Occipital lobe (tissue), 2 donors: ENCODE measurements around the gene C13orf42. TPM values are rescaled to one million over a fixed set of nuclear protein-coding genes. Genes with fewer than 3 reads are reported as not detected.

Experiments used
- DNase-seq: peaks from one replicate; lab custom pipeline; 2025; lab: John Stamatoyannopoulos, UW
- total RNA-seq: library from RNA; depleted of rRNA; stranded (reverse); fragments of >200 nt; gene quantifications from one replicate; pipeline ENCODE4 v1.2.3, GENCODE V29; 2014

C13orf42 gene
- not detected for total RNA-seq

DNA sequence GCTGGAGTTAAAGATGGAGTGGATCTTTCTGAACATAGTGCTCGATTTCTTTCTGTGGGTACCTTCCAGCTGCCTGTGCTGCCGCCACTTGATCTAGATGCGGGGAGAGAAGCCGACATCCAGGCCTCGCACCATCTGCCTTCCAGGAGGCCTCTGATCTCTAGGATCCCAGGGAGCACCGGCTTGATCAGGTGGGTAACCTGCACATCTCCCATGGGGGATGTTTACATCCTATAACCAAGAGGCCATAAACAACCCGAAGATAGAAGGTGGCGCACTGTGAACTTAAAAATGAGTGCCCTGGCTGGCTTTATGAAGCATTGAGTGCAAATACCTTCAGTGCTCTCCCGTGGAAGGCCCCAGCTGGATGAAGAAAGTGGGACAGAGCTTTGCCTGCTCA lies at the start of gene C13orf42:
Gene C13orf42, minus strand, starts transcription at position 101 of the 400 bp plus-strand sequence. Its CDS starts 65 bp downstream, at position 36.
- DNase-seq = no peak

- DNase-seq = no peak
Measured at GRCh38 chr13:51158880-51159518, 47.9 kb upstream of the C13orf42 start.

DNA sequence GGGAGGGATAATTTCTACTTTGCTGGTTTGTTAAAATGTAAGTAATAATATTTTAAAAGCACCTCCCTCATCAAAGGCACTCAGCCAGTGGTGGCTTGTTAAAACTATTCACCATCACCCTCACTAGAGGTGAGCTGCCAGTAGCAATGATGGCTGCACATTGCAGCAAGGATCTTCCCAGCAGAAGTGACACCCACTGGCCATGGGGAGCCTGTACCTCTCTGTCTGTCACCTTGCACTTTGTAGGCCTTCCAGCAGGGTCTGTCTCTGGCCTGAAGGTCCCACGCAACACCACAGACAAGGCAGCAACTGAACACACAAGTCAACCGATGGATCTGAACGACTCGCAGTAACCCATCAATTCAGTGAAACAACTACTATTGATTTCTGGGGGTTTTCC lies 47.3 kb upstream of the C13orf42 start:
- DNase-seq = no peak

DNA sequence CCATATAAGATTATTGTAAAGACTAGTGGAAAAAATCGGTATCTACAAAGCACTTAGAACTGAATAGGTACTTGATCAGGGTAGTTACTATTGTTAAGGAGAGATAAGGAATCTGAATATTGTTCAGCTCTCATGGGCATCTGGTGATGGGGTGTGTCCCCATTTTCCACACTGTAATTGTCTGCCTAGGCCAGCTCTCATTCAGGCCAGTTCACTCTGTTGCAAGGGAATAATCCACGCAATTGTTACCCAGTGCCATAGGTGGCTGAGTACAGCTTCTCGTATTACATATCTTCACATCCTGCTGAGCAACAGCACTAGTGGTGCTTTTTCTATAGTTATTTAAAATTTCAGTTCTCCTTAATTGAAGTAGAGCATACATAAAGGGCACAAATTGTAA lies 45.6 kb upstream of the C13orf42 start:
- DNase-seq = no peak

DNA sequence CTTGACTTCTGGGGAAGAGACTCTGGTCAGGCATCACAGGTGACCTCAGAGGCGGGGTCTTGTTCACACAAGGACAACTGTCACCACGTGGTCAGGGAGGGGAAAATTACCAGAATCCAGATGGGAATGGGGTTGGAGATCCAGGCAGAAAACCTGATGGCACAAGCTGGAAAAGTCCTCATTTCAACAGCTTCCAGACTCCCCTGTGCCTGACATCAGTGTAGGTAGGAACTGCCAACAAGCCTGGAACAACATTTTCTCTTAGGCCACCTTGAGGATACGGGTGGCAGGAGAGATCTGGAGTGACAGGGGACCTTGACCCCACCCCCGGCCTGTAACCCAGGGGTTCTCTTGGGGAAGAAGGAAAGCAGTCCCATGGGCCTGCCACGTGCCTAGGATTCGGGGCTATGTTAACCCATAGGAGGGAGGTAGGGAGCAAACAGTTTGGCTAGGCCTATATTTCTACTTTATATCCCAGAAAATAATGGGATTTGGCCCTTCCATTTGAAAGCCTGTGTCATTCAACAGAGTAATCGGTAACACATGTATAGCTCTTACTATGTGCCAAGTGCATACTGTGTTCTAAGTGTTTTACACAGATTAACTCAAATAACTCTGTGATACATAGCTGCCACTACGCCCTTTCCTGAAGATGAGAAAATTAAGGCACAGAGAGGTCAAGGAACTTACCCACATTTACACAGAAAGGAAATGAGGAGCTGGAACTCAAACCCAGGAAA lies 44.9 kb upstream of the C13orf42 start:
- DNase-seq = no peak

- DNase-seq = no peak
Measured at GRCh38 chr13:51155161-51155560, 44.1 kb upstream of the C13orf42 start.

DNA sequence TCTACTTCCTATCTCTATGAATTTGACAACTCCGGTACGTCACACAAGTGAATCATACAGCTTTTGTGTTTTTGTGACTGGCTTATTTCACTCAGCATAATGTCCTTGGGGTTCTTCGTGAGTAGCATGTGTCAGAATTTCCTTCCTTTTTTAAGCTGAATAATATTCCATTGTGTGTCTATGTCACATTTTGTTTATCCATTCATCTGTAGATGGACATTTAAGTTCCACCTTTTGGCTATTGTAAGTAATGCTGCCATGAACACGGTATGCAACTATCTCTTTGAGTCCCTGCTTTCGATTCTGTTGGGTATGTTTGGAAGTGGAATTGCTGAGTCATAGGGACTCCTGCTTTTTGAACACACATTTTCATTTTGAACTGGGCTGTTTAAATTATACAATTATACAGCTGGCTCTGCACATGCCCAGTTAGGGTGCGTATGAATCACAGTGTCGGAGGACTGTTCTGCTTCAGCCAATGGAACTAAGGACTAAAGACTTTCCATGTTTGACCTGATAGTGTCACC lies 43.0 kb upstream of the C13orf42 start:
- peak; percentile 1 for DNase-seq

GRCh38 chr13:51153527-51153926 lies 42.5 kb upstream of the C13orf42 start:
- DNase-seq = no peak

GRCh38 chr13:51152701-51153100 lies 41.6 kb upstream of the C13orf42 start:
- DNase-seq = no peak

GRCh38 chr13:51151463-51151862 lies 40.4 kb upstream of the C13orf42 start:
- DNase-seq = no peak

DNA sequence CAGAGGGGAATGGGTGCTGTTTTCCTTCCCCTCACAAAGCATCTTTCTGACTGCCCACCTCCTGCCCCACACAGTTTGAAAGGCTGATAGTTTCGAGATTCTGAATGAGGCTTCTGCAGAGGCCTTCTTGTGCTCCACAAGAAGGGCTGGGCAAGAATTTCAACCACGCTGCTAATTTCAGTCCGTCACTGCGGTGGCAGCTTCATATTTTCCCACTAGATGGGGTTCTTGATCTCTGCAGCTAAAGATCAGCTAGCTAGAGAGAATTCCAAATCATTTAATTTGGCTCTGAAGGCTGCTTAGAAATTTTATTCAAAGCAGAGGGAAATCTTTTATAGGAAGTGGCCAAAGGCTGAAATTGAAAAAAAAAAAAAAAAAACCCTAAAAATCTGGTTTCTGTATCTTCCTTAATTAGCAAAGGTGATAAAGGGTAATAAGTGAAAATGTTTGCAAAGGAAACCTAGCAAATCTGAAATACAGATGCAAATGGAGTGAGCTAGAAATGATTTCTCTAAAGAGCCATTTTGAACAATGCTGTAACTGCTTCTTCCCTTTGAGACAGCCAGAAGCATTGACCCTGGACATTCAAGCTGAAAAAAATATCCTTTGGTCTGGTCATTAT lies 38.0 kb upstream of the C13orf42 start:
- peak; percentile 40 for DNase-seq

GRCh38 chr13:51148223-51148951 lies 37.3 kb upstream of the C13orf42 start:
- no peak for DNase-seq

- DNase-seq = no peak
Measured at GRCh38 chr13:51147732-51148131, 36.7 kb upstream of the C13orf42 start.

- DNase-seq = no peak
Measured at GRCh38 chr13:51146667-51147066, 35.6 kb upstream of the C13orf42 start.

DNA sequence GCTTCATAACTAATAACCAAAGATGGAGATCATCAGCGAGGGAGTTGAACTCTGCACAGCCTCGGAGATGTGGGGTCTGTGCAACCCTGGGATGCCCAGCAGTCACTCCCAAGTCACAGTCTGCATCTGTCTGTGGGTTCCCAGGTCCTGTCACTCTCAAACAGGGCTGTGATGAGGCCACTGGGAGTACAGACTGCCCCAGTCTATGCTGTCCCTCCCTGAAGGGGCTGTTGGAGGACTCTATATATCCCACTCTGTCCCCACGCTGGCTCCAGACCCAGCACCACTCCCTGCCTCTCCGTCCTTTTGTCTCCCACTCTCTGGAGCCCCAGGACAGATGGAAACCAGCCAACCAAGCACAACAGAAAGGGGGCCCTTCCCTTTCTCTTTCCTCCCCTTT lies 26.2 kb upstream of the C13orf42 start:
- no peak for DNase-seq

GRCh38 chr13:51136276-51136980 lies 25.4 kb upstream of the C13orf42 start:
- no peak for DNase-seq

GRCh38 chr13:51134763-51135365 lies 23.8 kb upstream of the C13orf42 start:
- DNase-seq = no peak

GRCh38 chr13:51130348-51130747 lies 19.3 kb upstream of the C13orf42 start:
- no peak for DNase-seq

DNA sequence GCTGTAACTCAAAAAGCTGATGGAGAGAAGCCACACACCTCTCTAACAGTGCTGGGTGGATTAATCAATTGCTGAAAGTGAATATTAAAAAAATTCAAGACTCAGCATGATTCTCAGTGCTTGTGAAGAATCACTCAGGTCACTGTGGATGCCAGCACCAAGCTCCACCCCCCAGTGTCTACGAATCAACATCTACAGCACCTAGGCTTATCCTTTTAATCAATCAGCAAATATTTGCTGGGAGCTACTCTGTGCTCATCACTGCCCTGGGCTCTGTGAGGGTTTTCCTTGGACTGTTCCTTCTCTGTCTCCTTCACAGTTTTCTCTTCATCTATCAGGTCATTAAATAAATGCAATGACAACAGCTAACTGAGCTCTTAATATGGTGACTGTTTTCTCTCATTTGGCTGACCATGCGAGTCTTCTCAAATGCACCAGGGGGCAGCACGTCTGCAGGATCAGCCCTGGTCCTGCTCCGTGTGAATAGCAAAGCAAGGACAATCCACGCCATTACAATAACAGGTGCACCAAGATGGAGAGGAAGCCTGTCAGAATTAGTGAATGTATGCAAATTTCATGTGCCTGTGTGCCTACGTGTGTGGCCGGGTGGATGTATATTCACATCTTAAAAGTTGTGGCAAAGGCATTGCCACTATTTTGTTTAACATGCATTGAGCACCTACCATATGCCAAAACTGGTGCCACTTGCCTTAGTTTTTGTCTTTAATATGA lies 14.6 kb upstream of the C13orf42 start:
- DNase-seq = peak; percentile 4
